Osteoblast (primary cell): Measurements from ENCODE around the gene E2F4. TPM values are rescaled to one million over a fixed set of nuclear protein-coding genes. Genes with fewer than 3 reads are reported as not detected.

Experiments used
- DNase-seq: peaks from one replicate; pipeline ENCODE4 v3.0.0; 2011; ENCODE audit warnings: low spot score, mixed read lengths; ENCODE audit not compliant: insufficient read length; ENCODE audit errors: missing footprints
- H2AFZ ChIP-seq: 2 replicates; pipeline ENCODE4 v1.6.0; 2011; ENCODE audit warnings: mild to moderate bottlenecking, low read length
- H3K27ac ChIP-seq: 2 replicates; pipeline ENCODE4 v1.5.1; 2011; ENCODE audit warnings: mild to moderate bottlenecking, low read depth, low read length, moderate library complexity
- H3K27me3 ChIP-seq: 2 replicates; pipeline ENCODE4 v1.6.0; 2012; ENCODE audit warnings: mild to moderate bottlenecking, control low read depth, inconsistent platforms, low read length, moderate library complexity; ENCODE audit not compliant: insufficient read depth
- H3K36me3 ChIP-seq: 2 replicates; pipeline ENCODE4 v1.5.1; 2011; ENCODE audit warnings: mild to moderate bottlenecking, low read length, control low read depth, moderate library complexity; ENCODE audit not compliant: insufficient read depth
- H3K4me1 ChIP-seq: 2 replicates; pipeline ENCODE4 v1.5.1; 2011; ENCODE audit warnings: mild to moderate bottlenecking, low read length, control low read depth, moderate library complexity; ENCODE audit not compliant: insufficient read depth
- H3K4me2 ChIP-seq: 2 replicates; pipeline ENCODE4 v1.6.0; 2011; ENCODE audit warnings: mild to moderate bottlenecking, low read length; ENCODE audit not compliant: insufficient read depth
- H3K4me3 ChIP-seq: fragments of 200-600 bp; sonication (generic); 3 replicates; pipeline ENCODE4 v1.5.1; 2012; ENCODE audit warnings: mild to moderate bottlenecking, low read length, inconsistent platforms; ENCODE audit not compliant: insufficient read depth
- H3K79me2 ChIP-seq: 2 replicates; pipeline ENCODE4 v1.6.0; 2012; ENCODE audit warnings: mild to moderate bottlenecking, low read length, control low read depth, inconsistent platforms; ENCODE audit not compliant: insufficient read depth
- H3K9me3 ChIP-seq: 2 replicates; pipeline ENCODE4 v1.5.1; 2011; ENCODE audit warnings: low read depth, low read length, control low read depth
- H4K20me1 ChIP-seq: 2 replicates; pipeline ENCODE4 v1.6.0; 2012; ENCODE audit warnings: mild to moderate bottlenecking, low read length, control low read depth; ENCODE audit not compliant: insufficient read depth
- CTCF ChIP-seq: IDR thresholded peaks from 2 replicates; pipeline ENCODE4 v1.5.1; 2011; ENCODE audit warnings: mild to moderate bottlenecking, low read depth, low read length, moderate library complexity; ENCODE audit errors: extremely low read depth
- total RNA-seq: library from RNA; depleted of rRNA; stranded (reverse); fragments of >200 nt; gene quantifications from 2 replicates; pipeline ENCODE4 v1.2.3, GENCODE V29; 2012

E2F4 gene
- total RNA-seq = 51.9 and 56.5 TPM in 2 replicates

GRCh38 chr16:67191995-67192681 lies at the start of gene E2F4:
Gene E2F4, plus strand, starts transcription at chr16:67192155. Its CDS starts 73 bp downstream, at chr16:67192228.
- H4K20me1 ChIP-seq = peaks cover 36% of the 10 kb centered on the region
- H3K36me3 ChIP-seq = peaks cover 38% of the 10 kb centered on the region
- H3K79me2 ChIP-seq = peaks cover 42% of the 10 kb centered on the region
- TF ChIP-seq CTCF = no peak
- H3K9me3 ChIP-seq = no peaks in the 10 kb centered on the region
- peak within 1 kb of the TSS; percentile 98 for H3K4me2 ChIP-seq
- peak within 1 kb of the TSS; percentile 88 for H3K4me3 ChIP-seq
- H3K4me1 ChIP-seq = peaks cover 30% of the 10 kb centered on the region
- peak within 1 kb of the TSS; percentile 76 for H3K27ac ChIP-seq
- H2AFZ ChIP-seq = peak within 1 kb of the TSS; percentile 45
- H3K27me3 ChIP-seq = no peaks in the 10 kb centered on the region
- DNase-seq = peak; percentile 100

GRCh38 chr16:67142342-67142741 lies 49.6 kb upstream of the E2F4 start:
- no peak overlapping the region for H3K4me2 ChIP-seq
- H3K4me3 ChIP-seq = no peak overlapping the region
- peaks cover 2% of the 10 kb centered on the region for H4K20me1 ChIP-seq
- DNase-seq = peak; percentile 19
- no peak overlapping the region for H2AFZ ChIP-seq
- H3K27ac ChIP-seq = no peak overlapping the region
- no peaks in the 10 kb centered on the region for H3K27me3 ChIP-seq
- peaks cover 79% of the 10 kb centered on the region for H3K36me3 ChIP-seq
- H3K9me3 ChIP-seq = no peaks in the 10 kb centered on the region
- no peaks in the 10 kb centered on the region for H3K79me2 ChIP-seq
- no peak for TF ChIP-seq CTCF
- no peaks in the 10 kb centered on the region for H3K4me1 ChIP-seq

GRCh38 chr16:67144943-67145342 lies 47.0 kb upstream of the E2F4 start:
- H3K4me1 ChIP-seq = no peaks in the 10 kb centered on the region
- TF ChIP-seq CTCF = no peak

GRCh38 chr16:67145746-67146145 lies 46.2 kb upstream of the E2F4 start:
- Histone ChIP-seq H3K9me3 (no peaks in the 10 kb centered on the region), H3K27ac (no peak overlapping the region), H3K4me3 (no peak overlapping the region), H2AFZ (no peak overlapping the region), H3K27me3 (no peaks in the 10 kb centered on the region), H4K20me1 (peaks cover 14% of the 10 kb centered on the region), H3K79me2 (peaks cover 9% of the 10 kb centered on the region), H3K4me1 (no peaks in the 10 kb centered on the region), H3K36me3 (peaks cover 76% of the 10 kb centered on the region), H3K4me2 (no peak overlapping the region)
- TF ChIP-seq CTCF = no peak
- DNase-seq = peak; percentile 55

More at GRCh38 chr16:67144943-67145342, 47.0 kb upstream of the E2F4 start:
- no peak overlapping the region for H3K27ac ChIP-seq
- H4K20me1 ChIP-seq = peaks cover 14% of the 10 kb centered on the region
- no peaks in the 10 kb centered on the region for H3K9me3 ChIP-seq
- H3K27me3 ChIP-seq = no peaks in the 10 kb centered on the region
- no peak overlapping the region for H3K4me2 ChIP-seq
- H3K36me3 ChIP-seq = peaks cover 84% of the 10 kb centered on the region
- peaks cover 6% of the 10 kb centered on the region for H3K79me2 ChIP-seq
- no peak overlapping the region for H3K4me3 ChIP-seq
- peak; percentile 41 for DNase-seq
- H2AFZ ChIP-seq = no peak overlapping the region
